Keratinocyte (primary cell): ENCODE measurements around the gene SPATS2.

Experiments
- CTCF ChIP-seq, 3 experiments: IDR thresholded peaks in 1 of 3; conservative IDR thresholded peaks in 1 of 3; optimal IDR thresholded peaks in 1 of 3; 2 replicates in 2 of 3; 3 replicates in 1 of 3; pipeline versions ENCODE3 to v1.5.1; 2011; ENCODE audit warnings: low read length in 3 of 3, mild to moderate bottlenecking in 3 of 3, moderate library complexity in 2 of 3, control low read depth in 1 of 3, inconsistent platforms in 1 of 3; ENCODE audit not compliant: insufficient read depth in 2 of 3; ENCODE audit errors: extremely low read depth in 1 of 3
- EZH2 ChIP-seq: IDR thresholded peaks from one replicate; pipeline ENCODE4 v1.6.1; 2012; ENCODE audit warnings: inconsistent platforms, mild to moderate bottlenecking, low read length, moderate library complexity

- TF ChIP-seq CTCF (optimal IDR thresholded peaks at IDR 0.05 in 1 of 3, IDR thresholded peaks at IDR 0.05 in 1 of 3, conservative IDR thresholded peaks at IDR 0.05 in 1 of 3; ENCODE audit: extremely low read depth in 1 of 3, insufficient read depth in 2 of 3, low read length in 3 of 3) (no peak), EZH2 (no peak)
Measured at GRCh38 chr12:49365542-49365941, 1.7 kb upstream of the SPATS2 start.
